ENCODE results near the gene MOCS2.

Gene MOCS2

DNA sequence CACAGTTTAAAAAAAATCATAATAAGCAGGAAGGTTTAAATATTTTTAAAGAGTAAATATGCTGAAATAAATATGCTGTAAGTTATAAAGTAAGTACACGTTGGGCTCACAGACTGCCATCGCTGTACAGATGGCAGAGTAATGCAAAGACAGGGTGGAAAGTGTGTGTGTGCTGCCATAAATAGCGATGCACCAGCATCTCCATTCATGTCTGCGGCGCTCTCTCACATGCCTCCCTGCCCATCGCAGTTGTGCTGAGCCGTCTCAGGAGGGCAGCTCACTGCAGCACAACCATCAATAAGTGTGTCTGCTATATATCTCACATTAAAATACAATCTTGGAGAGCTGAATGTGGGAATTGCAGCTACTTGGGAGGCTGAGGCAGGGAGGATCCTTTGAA, 14.3 kb downstream of the MOCS2 start:
- DNase-seq (ENCODE audit: low spot score): no peak

- no peak for DNase-seq (ENCODE audit: low spot score)
Observed at GRCh38 chr5:53092242-53092641, 17.3 kb downstream of the MOCS2 start.

DNA sequence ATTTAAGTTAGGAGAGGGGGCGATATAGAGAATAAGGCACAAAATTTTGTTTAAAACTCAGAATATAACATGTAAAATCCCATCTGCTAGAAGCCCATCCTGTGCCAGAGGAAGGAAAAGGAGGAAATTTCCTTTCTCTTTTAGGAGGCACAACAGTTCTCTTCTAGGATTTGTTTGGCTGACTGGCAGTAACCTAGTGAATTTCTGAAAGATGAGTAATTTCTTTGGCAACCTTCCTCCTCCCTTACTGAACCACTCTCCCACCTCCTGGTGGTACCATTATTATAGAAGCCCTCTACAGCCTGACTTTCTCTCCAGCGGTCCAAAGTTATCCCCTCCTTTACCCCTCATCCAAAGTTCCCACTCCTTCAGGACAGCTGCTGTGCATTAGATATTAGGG, 18.3 kb downstream of the MOCS2 start:
- DNase-seq (ENCODE audit: low spot score): no peak

DNA sequence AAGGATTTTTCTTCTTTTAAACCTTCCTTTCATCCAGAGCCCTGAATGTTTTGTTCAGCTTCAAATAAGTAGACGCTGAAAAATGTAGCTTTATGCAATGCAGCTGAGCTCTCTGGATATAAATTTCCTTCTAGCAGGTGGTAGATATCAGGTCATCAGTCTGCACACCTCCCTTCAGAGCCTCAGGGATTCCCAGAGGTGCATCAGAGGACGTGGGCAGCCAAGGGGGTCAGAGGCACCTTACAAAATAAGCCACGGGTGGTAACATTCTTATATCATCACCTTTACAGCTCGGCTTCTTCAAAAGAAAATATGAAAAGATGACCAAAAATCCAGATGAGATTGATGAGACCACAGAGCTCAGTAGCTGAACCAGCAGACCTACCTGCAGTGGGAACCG, 19.3 kb downstream of the MOCS2 start:
- no peak for DNase-seq (ENCODE audit: low spot score)

GRCh38 chr5:53089481-53089991, 20.0 kb downstream of the MOCS2 start:
- no peak for DNase-seq (ENCODE audit: low spot score)

GRCh38 chr5:53087621-53088121, 21.9 kb downstream of the MOCS2 start:
- DNase-seq (ENCODE audit: low spot score): no peak

- DNase-seq (ENCODE audit: low spot score): no peak
Observed at GRCh38 chr5:53087171-53087570, 22.4 kb downstream of the MOCS2 start.

DNA sequence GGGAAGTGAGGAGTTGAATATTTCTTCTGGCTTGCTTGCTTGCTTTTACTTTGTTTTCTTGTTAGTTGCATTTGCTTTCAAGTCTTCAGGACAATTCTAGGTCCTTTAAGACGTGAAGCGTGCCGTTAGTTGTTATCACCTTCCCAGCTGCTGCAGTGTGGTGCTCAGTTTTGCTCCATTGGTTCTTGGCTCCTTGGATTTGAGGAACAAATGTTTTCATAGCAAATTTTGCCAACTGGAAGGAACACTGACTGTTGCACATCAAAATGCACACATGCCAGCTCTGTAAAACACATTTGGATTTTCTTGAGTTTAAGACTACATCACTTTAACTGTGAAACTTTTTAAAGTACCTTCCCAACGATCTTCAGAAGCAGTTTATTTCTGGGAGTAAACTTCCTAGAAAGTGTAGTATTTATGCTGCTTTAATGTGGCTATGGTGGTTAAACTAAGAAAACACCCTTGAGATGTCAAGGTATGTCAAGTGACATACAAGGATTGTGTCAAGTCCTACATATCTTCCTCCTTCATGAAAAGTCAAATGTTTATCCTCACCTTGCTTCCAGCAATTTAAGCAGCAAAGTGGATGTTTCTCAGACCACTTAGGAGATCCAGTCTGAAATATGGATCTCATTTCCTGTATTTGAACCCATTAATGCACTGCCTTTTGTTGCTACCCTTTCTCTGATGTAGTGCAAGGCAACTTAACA, 24.9 kb downstream of the MOCS2 start:
- no peak for DNase-seq (ENCODE audit: low spot score)

- no peak for DNase-seq (ENCODE audit: low spot score)
Observed at GRCh38 chr5:53083927-53084326, 25.6 kb downstream of the MOCS2 start.

DNA sequence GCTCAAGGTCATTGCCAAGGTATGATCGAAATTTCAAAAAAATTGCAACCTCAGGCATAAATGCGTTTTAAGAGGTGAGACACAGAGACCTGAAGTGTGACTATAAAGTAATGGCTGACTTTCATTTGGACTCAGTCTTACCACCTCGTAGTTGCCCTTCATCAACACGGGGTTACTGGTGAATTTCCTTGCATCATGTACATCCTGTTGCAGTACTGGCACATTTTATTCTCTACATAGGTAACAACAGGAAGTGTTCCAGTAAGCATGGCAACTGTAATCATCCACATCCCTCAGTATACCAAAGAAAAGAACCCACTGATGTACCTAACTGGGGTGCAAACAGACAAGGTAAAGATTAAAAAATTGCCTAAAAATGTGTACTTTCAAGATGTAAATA, 29.3 kb downstream of the MOCS2 start:
- DNase-seq (ENCODE audit: low spot score): no peak

- no peak for DNase-seq (ENCODE audit: low spot score)
Observed at GRCh38 chr5:53076014-53076583, 33.5 kb downstream of the MOCS2 start.

DNA sequence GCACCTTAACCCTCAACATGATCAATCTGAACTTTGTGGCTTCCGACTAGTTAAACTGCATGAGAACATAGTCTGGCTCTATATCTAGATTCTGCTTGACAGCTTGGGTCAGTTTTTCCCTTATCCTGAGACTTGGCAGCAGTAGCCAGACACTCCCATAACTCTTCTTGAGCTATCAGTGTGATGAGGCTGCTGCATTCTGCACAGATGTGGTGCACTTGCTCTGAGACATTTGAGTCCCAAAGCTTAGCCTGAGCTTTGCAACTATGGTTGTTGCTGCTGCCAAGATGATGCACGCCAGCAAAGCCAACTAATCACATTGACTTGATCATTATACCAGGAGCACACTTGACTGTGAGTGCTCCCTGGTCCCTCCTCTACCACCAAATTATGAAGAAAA, 36.2 kb downstream of the MOCS2 start:
- DNase-seq (ENCODE audit: low spot score): no peak

GRCh38 chr5:53071738-53072137, 37.8 kb downstream of the MOCS2 start:
- no peak for DNase-seq (ENCODE audit: low spot score)

- no peak for DNase-seq (ENCODE audit: low spot score)
Observed at GRCh38 chr5:53071298-53071697, 38.3 kb downstream of the MOCS2 start.

- no peak for DNase-seq (ENCODE audit: low spot score)
Observed at GRCh38 chr5:53069626-53070025, 39.9 kb downstream of the MOCS2 start.

DNA sequence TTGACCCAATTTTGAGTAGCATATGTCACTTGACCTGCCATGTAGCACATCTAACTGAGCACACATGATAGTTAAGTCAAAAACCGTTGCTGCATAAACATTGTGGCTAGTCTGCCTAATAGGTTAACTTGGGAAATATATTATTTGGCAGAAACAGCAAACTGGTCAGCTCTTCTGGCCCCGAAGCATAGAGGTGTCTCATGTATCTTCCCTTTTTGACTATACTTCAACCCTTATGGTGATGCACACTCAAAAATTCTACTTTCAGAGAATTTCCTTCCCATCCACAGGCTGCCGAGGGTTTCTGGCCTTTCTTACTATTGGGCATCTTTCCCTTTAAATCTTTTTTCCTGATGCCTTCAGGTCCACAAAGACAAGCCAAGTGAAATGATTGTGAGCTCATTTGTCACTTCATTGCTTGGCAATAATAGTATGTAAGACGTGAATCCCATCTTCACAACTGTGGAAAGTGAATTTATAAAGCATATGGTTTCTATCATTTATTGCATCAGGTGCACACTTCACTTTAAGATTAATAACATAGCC, 41.2 kb downstream of the MOCS2 start:
- DNase-seq (ENCODE audit: low spot score): no peak

- no peak for DNase-seq (ENCODE audit: low spot score)
Observed at GRCh38 chr5:53067641-53068040, 41.9 kb downstream of the MOCS2 start.

- no peak for DNase-seq (ENCODE audit: low spot score)
Observed at GRCh38 chr5:53066088-53066487, 43.5 kb downstream of the MOCS2 start.

- DNase-seq (ENCODE audit: low spot score): no peak
Observed at GRCh38 chr5:53063791-53064190, 45.8 kb downstream of the MOCS2 start.

- no peak for DNase-seq (ENCODE audit: low spot score)
Observed at GRCh38 chr5:53063176-53063575, 46.4 kb downstream of the MOCS2 start.

GRCh38 chr5:53059281-53059680, 50.3 kb downstream of the MOCS2 start:
- no peak for DNase-seq (ENCODE audit: low spot score)

DNA sequence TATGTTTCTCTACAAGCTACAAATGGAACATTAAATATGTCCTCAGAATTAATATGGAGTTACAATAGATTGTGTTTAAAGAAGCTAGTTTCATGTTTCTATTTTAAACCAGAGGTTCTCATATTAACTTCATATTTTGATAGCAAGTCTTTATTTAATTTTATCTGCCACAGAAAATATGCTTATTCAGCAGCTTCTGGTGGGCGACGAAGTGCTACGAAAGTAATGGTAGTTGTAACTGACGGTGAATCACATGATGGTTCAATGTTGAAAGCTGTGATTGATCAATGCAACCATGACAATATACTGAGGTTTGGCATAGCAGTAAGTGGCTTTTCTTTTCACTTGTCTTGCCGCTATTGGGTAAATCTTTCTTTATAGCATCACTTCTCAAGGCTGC, 54.2 kb downstream of the MOCS2 start:
- DNase-seq (ENCODE audit: low spot score): no peak

- DNase-seq (ENCODE audit: low spot score): no peak
Observed at GRCh38 chr5:53053364-53053763, 56.2 kb downstream of the MOCS2 start.
